Adrenal gland (tissue), 5 donors: Measurements from ENCODE around the gene HOXC9.

Source experiments
- POLR2A ChIP-seq, 2 donors: fragments of 450-650 bp; IDR thresholded peaks; one replicate each; pipeline ENCODE4 v1.6.1; 2017; ENCODE audit warnings: antibody characterized with exemption in 2 of 2, mild to moderate bottlenecking in 2 of 2, moderate library complexity in 1 of 2
- TF ChIP-seq, protein P1 (sequence below), 6 experiments: fragments of 450-650 bp in 4 of 6; fragments of 200-600 bp in 2 of 6; sonication (generic) in 1 of 6; IDR thresholded peaks; 1 replicate in 5 of 6; 2 replicates in 1 of 6; pipeline versions ENCODE4 v1.5.1 to v1.8.0; 2016 to 2021; ENCODE audit warnings: antibody characterized with exemption in 6 of 6, mild to moderate bottlenecking in 2 of 6, moderate library complexity in 1 of 6
- donor health status: DM: no; HTN: no; CAD: no.

GRCh38 chr12:53963005-53963404, 37.0 kb upstream of the HOXC9 start:
- TF ChIP-seq, protein P1, sequence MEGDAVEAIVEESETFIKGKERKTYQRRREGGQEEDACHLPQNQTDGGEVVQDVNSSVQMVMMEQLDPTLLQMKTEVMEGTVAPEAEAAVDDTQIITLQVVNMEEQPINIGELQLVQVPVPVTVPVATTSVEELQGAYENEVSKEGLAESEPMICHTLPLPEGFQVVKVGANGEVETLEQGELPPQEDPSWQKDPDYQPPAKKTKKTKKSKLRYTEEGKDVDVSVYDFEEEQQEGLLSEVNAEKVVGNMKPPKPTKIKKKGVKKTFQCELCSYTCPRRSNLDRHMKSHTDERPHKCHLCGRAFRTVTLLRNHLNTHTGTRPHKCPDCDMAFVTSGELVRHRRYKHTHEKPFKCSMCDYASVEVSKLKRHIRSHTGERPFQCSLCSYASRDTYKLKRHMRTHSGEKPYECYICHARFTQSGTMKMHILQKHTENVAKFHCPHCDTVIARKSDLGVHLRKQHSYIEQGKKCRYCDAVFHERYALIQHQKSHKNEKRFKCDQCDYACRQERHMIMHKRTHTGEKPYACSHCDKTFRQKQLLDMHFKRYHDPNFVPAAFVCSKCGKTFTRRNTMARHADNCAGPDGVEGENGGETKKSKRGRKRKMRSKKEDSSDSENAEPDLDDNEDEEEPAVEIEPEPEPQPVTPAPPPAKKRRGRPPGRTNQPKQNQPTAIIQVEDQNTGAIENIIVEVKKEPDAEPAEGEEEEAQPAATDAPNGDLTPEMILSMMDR (IDR thresholded peaks at IDR 0.05) = no peak
- no peak for TF ChIP-seq POLR2A (IDR thresholded peaks at IDR 0.05)
